Hematopoietic multipotent progenitor cell treated with erythropoietin and hydrocortisone succinate and interleukin-3 and kit ligand, for 17 days (in vitro differentiated cells): ENCODE data around the gene MYCBPAP.

Experiments used
- DNase-seq: peaks from one replicate; pipeline ENCODE4 v3.0.0-alpha.2; 2015; ENCODE audit warnings: low spot score

The MYCBPAP gene, protein sequence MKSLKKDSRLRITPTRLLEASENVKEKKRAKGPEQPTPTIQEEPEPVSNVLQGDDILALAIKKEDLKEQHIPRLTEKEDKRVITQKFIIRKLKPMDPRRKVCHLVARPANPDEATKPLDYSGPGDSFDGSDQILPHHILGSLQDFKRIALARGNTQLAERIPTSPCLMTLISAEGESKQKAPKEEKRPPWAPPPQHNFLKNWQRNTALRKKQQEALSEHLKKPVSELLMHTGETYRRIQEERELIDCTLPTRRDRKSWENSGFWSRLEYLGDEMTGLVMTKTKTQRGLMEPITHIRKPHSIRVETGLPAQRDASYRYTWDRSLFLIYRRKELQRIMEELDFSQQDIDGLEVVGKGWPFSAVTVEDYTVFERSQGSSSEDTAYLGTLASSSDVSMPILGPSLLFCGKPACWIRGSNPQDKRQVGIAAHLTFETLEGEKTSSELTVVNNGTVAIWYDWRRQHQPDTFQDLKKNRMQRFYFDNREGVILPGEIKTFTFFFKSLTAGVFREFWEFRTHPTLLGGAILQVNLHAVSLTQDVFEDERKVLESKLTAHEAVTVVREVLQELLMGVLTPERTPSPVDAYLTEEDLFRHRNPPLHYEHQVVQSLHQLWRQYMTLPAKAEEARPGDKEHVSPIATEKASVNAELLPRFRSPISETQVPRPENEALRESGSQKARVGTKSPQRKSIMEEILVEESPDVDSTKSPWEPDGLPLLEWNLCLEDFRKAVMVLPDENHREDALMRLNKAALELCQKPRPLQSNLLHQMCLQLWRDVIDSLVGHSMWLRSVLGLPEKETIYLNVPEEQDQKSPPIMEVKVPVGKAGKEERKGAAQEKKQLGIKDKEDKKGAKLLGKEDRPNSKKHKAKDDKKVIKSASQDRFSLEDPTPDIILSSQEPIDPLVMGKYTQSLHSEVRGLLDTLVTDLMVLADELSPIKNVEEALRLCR

DNA sequence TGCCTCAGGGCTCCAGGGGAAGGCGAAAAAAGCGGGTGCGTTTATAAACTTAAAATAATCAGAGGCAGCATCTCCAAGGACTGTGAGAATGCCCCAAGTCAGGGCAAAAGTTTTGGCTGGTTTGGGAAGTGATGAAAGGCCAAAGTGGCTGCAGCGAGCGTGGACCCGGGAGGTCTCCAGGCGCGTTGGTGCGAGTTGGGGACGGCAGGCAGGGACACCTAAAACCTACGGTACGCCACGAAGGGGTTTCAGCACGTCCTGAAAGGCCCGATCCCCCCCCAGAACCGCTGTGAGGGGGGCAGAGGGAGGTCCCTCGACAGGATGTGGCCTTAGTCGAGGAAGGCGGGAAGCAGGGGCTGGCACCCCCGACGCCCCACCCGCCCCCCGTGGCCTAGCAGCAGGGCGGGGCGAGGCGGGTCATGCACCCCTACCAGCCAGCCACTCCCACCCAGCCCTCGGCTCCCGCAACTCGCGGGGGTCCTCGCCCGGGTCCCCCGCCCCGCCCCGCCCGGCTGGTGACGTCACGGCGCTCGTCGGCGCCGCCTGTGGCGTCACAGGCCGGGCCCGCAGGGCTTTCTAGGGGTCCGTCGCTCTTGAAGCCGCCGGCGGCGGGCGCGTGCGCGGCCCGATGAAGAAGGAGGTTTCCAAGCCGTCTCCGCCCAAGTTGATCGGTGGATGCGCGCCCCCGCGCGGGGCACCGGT is at the start of gene MYCBPAP:
MYCBPAP (plus strand) TSS at position 569 of the 702 bp plus-strand sequence. CDS start 236 bp downstream, outside the sequence.
- DNase-seq = peak; percentile 65

DNA sequence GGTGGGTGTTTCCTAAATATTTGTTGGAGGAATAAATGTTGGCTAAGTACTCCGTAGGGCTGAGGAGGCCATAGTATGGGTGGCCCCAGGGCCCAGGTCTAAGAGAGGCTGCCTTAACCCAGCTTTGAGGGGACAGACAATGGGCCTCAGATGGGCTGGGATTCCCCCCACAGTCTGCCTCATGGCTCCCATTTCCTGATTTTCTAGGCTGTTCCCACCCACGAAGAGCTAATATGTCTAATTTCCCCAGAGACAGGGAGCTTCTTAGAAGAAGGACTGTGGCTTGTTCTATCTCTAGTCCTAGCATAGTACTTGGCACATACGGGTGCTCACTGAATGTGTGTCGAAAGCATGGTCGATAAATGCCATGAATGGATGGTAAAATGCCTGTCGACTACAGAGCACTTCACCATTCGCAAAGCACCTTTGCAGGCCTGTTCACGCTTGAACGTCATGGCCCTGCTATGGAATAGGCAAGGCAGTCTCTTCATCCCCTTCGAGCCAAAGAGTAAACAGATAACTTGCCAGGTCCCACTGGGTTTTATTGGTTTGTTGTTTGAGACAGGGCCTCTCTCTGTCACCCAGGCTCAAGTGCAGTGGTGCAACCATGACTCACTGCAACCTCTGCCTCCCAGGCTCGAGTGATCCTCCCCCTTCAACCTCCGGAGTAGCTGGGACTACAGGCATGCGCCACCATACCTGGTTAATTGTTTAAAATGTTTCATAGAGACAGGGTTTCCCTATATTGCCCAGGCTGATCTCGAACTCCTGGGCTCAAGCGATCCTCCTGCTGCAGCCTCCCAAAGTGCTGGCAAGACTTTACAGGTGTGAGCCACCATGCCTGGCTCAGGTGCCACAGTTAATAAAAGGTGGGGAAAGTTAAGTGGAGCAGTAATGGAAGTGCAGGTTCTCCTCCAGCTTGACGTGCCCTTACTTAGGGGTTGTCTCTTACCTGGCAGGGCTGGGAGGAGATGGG is 49.2 kb upstream of the MYCBPAP start:
- no peak for DNase-seq

DNA sequence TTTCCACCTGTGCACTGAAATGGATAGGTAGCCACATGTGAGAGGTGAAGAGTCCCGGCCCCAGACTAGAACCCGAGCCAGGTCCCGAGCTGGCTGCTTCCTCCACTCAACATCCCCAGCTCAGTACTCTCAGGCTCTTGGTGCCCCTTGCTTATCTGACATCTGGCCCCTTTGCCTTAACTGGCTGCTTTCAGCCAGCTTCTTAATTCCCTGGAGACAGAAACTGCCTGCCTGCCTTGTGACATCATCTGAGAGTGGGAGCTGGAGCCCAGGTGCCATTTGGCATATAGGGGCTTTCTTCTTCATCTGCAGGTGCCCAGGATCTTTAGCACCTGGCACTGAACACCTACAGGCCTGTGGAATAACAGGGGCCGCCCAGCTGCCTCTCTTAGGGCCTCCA is 48.5 kb upstream of the MYCBPAP start:
- no peak for DNase-seq

GRCh38 chr17:50460831-50461526 is 47.3 kb upstream of the MYCBPAP start:
- DNase-seq = no peak

DNA sequence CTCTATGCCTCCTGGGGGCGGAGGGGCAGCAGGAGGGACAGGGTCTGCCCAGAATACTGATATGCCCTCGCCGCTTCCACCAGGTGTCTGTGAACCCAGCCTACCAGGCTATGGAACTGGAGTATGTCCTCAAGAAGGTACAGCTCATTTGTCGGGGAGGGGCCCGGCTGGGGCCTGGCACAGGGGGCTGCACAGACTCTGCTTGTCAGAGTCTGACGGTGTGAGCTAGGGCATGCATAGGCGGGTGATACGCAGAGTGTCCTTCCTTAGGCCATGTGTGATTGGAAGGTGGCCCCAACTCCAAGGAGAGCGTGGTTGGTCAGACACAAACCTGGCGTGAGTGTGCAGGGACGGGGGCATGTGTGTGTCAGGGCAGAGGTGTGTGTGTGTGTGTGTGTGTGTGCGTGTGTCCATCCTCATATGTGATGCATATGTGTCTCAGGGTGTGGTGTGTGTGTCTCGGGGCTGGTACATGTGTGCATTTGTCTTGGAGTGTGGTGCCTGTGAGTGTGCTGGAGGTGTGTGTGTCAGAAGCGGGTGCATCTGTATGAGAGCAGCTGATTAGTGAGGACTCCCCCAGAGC is 46.6 kb upstream of the MYCBPAP start:
- no peak for DNase-seq

- no peak for DNase-seq
Observed at GRCh38 chr17:50462446-50462845, 45.8 kb upstream of the MYCBPAP start.

DNA sequence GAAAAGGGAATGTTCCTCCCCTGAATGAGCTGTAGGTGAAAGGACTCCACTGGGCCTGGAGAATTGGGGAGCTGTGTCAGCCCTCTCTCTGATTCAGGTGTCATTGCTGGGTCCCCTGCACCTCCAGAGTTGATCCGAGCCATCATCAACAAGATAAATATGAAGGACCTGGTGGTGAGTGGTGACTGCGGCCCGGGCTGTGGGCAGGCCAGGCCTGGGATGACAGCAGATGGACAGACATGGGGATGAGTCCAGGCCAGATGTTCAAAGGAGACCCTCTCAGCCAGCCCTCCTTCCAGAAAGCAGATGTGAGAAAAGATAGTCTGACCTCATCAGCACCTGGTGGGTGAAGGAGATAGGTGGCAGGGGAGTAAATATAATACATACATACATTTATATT is 44.1 kb upstream of the MYCBPAP start:
- no peak for DNase-seq

GRCh38 chr17:50464736-50465135 is 43.5 kb upstream of the MYCBPAP start:
- no peak for DNase-seq

- no peak for DNase-seq
Observed at GRCh38 chr17:50465171-50465570, 43.1 kb upstream of the MYCBPAP start.

DNA sequence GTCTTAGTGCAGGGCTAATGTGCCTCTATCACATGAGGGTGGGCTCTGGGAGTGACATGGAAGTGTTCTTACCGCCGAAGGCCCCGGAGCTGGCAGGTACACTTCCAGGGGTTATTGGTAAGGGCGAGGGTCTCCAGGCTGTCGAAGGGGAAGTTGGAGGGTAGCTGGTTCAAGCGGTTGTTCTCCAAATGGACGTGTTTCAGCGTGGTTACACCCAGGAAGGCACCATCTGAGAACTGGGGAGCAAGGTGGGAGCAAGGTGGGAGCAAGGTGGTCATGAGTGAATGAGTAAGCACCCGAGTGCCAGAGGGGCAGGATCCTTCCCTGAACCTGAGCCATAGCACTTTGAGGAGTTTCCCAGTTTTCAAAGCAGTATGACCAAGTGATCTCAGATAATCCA is 42.6 kb upstream of the MYCBPAP start:
- DNase-seq = no peak

DNA sequence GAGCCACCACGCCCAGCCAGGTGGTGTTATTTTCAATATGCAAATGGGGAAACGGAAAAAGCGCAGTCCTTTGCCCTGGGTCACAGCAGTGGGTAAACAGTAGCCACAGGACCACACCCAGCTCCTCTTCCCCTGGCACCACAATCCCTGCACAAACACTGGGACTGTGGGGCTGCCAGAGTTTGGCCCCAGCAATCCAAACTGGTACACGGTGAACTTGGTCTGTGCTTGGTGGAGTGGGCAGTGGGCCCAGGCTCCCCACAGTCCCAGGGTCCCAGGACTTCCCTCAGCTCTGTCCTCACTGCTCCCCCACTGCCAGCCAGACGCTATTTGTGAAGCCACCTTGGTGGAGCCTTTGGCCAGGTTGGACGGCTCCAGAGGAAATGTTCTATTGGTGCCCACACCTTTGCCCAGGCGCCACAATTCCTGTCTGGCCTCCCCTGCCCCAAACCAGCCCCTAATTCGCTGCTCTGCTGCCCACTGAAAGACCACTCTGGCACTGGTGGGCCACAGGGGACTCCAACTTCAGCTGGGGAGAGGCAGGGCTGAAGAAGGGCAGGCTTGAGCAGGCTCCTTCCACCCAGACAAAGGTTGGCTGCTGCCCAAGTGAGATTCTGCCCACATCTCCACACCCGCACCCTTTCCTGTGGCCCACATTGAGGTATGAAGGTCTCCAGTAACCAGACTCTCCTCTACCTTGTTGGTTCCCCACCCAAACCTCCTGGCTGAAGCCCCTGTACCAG is 41.7 kb upstream of the MYCBPAP start:
- no peak for DNase-seq

DNA sequence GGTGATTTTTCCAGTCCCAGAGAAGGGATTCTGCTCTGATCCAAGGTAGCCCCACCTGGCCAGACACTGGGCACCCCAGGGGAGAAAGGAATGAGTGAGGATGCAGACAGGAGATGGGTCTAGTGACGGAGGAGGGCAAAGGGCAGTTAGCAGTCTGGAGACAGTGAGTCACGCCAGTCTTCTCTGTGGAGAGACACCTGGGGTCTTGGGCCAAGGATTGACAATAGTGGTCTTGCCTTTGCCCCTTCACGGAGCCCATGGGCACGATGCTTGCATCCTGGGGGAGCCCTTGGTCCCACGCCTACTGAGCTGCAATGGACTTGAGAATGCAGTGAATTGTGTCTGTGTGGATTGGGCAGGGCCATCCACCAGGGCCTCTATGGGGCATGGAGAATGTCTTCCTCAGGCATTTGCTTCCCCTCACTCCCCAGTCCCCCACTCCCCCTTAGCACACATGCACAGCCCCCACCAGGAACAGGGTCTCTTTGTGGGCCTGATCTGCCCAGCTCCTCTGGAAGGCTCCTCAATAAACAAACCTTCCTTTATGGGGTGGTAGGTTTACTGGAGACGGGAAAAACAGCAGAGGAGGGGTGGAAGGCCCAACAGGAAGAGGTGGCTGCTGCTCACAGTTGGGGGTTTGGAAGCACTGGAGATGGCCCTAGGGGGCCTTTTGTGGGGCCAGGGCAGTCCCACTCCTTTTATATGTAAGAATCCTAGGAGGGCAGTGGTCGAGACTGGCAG is 41.0 kb upstream of the MYCBPAP start:
- no peak for DNase-seq

DNA sequence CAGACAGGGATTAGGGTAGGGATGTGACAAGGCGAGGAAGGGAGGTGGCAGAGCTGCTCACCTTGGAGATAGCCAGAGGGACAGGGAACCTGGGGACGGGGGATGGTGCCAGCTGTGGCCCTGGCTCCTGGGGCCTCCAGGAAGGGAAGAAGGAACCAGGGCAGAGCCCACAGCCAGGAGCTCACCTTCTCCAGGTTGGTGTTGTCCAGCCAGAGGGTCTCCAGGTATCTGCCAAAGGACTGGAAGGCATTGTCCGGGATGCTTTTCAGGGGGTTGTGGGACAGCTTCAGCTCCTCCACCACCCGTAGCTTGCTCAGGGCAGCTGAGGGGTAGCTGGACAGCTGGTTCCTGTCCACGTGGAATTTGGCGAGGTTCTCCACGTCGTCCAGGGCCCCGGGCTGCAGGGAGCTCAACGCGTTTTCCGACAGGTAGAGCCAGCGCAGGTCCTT is 40.4 kb upstream of the MYCBPAP start:
- DNase-seq = no peak

DNA sequence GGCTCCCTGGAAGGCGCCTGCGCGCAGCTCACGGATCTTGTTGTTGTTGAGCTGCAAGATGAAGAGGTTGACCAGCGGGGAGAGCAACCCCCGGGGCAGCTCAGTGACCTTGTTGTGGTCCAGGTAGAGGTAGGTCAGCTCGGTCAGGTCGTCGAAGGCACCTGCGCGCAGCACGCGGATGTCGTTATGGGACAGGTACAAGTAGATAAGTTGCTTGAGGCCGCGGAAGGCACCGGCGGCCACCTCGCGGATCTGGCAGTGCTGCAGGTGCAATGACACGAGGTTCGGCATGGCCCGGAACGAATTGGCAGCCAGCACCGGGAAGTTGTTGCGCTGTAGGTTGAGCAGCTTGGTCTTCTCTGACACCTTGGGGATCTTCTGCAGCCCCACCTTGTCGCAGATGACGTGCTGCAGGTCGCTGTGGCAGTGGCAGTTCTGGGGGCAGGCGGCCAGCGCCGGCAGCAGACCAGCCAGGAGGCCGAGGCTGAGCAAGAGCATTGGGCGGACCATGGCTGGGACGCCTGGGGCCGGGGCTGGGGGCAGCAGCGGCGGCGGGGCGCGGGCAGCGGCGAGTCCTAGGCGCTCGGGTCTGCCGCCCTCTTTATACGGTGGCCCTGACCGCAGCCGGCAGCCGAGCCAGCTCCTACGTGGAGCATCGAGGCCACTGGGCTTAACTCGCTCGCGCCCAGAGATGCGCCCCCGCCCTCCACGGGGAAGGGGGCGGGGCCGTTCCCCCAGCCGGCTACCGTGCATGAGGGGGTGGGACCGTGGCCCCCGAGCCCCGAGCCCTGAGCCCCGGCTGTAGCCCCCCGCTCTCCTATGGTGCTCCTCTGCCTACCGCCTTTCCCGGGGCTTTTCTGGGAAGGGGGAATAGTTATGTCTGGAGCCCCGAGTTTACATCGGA is 39.7 kb upstream of the MYCBPAP start, which contains the start of gene CHAD:
CHAD (minus strand) TSS at position 577 of the 904 bp plus-strand sequence; CDS start at position 510, 67 bp downstream.
- no peak for DNase-seq

DNA sequence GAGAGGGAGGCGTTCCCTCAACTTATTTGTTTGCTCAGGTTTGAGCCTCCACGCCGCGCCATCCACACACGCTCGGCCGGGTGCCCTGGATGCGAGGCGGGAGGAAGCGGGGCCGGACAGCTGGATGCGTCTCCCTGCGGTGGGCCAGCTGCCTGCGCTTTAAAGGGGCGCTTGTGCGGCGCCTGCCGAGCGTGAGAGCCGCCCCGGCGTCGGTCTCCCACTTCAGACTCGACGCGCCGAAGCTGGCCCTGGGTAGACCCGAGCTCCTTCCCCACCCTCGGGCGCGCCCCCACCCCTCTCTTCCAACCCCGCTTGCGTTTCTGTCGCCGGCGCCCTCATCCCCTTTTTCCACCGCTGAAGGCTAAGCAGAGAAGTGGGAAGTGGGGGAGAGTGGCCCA is 39.0 kb upstream of the MYCBPAP start:
- no peak for DNase-seq

DNA sequence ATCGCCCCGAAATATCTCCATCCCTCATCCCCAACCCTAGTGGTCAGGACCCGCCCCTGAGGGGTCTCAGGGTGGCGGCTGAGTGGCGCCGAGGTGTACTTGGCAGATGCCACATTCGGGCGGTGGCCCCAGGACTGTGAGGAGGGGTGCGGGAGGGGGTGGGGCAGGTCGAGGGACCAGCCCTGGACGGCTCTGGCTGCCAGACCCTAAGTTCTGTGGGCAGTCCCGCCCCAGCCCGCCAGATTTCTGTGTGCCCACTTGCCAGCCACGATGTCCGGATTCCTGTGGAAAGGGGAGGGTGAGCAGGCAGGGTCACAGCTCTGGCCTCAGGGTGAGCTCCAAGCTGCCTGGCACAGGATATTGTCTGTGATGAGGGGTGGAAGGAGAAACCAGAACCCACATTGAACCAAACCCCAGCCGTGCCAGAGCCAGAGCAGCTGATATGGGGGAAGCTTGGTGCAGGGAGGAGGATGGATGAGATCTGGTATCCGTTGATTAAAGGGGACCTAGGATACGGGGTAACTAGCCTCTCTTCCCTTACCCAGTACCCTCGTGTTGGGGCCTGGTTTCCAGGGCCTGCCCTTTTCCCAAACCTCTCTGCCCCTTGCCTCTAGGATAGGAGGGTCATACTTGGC is 38.5 kb upstream of the MYCBPAP start:
- no peak for DNase-seq

DNA sequence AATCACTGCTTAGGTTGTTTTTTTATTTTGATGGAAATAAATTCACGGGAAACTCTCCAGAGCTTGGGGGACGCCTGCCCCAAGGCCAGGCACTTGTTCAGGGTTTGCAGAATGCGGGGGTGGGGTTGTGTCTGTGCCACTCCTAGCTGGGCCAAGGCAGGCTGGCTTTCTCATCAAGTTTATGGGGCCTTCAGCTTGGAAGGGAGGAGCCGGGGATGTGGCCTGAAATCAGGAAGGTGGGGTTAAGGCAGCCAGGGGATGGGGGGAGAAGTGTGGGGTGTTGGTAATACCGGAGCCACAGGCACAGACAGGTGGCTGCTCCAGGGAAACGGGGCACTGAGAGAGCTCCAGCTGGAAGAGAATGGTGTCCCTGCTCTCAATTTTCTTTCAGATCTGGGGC is 37.8 kb upstream of the MYCBPAP start:
- no peak for DNase-seq
